Measurements from ENCODE around the gene LCN1. TPM values are rescaled to one million over a fixed set of nuclear protein-coding genes. Genes with fewer than 3 reads are reported as not detected.

Gene LCN1
- total RNA-seq, 5 donors from 2014 or later (not counting 1 experiment from before 2014, with no cell fraction given), result not detected

DNA sequence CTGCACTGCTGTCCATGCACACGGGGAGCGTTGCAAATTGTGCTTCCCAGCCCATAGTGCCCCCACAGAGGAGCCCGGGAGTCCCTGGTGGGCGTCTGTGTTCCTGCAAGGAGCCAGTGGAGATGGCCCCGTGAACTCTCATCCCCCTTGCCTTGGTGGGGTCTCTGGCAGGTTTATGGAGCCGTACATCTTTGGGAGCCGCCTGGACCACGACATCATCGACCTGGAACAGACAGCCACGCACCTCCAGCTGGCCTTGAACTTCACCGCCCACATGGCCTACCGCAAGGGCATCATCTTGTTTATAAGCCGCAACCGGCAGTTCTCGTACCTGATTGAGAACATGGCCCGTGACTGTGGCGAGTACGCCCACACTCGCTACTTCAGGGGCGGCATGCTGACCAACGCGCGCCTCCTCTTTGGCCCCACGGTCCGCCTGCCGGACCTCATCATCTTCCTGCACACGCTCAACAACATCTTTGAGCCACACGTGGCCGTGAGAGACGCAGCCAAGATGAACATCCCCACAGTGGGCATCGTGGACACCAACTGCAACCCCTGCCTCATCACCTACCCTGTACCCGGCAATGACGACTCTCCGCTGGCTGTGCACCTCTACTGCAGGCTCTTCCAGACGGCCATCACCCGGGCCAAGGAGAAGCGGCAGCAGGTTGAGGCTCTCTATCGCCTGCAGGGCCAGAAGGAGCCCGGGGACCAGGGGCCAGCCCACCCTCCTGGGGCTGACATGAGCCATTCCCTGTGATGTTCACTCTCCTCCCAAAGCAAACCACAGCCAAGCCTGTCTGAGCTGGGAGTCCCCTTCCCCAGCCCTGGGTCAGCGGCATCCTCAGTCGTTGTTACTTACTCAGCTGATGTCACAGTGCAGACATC lies 17.6 kb upstream of the LCN1 start:
- ATAC-seq (replicated peaks in 1 of 4) (no peak), DNase-seq (no peak)
- Mint-ChIP-seq H3K4me3 (peak overlapping the region; percentile 55 to 92 (median 86)), H3K4me1 (peaks cover 26 to 34% (median 30%) of the 10 kb centered on the region in 3 donors), H3K9me3 (peaks cover 0 to 5% (median 0%) of the 10 kb centered on the region in 3 donors), H3K27me3 (no peaks in the 10 kb centered on the region), H3K27ac (no peak overlapping the region), H3K36me3 (peaks cover 22% of the 10 kb centered on the region)
- ChIA-PET POLR2A (no interaction called here), CTCF (no interaction called here)
- H3K27me3 ChIP-seq (replicated peaks in 1 of 2; ENCODE audit: control insufficient read depth in 2 of 2, extremely low read depth in 1 of 2, insufficient read depth in 2 of 2, low read length in 1 of 2), result peaks cover 0 to 12% of the 10 kb centered on the region in 2 experiments
- peaks cover 15 to 34% of the 10 kb centered on the region in 2 donors for H3K36me3 ChIP-seq (ENCODE audit: control insufficient read depth in 2 of 2, extremely low read depth in 1 of 2, insufficient read depth in 1 of 2, low read length in 1 of 2)
- H3K4me3 ChIP-seq (ENCODE audit: control insufficient read depth in 1 of 2, extremely low read depth in 1 of 2, low read length in 1 of 2), result no peak overlapping the region
- no peak overlapping the region for H3K27ac ChIP-seq (ENCODE audit: low read length)
- H3K9me3 ChIP-seq, result no peaks in the 10 kb centered on the region
- peaks cover 5 to 39% of the 10 kb centered on the region in 2 experiments for H3K4me1 ChIP-seq (ENCODE audit: control insufficient read depth in 1 of 2, extremely low read depth in 1 of 2, insufficient read depth in 2 of 2, low read length in 2 of 2)
- 93% methylated on average over 35 of the region's 41 CpGs for WGBS (ENCODE audit: insufficient coverage)

DNA sequence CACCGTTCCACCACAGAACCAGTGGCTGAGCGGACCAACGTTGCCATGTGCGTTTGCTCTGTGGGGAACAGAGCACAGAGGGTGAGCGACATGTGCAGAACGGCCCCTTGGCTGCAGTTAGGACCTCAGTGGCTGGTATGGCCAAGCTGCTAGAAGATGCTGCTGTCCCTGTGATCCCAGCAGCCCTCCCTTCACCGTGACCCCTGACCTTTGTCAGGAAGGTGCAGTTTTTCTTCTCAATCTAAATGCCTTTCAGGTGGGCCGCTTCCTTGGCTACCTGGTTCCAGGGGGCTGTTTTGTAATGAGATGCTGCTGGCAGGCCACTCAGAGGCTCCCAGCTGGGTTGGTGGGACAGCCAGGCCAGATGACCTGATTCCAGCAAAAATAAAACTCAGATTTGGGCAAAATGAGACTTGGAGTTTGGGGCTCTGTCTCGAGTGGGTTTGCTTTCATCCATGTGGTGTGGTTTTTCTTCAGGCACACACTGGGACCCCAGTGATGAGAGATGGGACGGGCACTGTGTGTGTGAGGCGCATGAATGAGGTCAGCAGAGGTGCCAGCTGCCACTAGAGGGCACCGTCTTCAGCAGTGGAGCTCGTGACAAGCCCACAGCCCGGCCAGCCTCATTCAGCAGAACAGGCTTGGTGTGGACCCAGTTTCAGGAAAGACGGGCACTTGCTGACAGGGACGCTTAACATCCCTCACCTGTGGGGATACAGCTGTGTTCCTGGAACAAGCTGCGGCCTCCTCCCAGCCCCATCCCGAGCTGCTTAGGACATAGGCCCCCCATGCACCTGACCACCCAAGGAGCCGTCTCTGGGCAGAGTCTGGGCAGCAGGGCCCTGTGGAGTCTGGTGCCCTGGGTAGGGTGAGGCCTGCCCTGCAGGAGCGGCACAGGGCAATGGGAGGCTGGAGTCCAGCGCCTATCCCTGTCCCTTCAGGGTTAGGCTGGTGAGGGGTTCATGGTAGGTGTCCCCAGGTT lies 16.7 kb upstream of the LCN1 start:
- Mint-ChIP-seq H3K27me3 (peaks cover 0 to 3% of the 10 kb centered on the region in 2 donors), H3K27ac (no peak overlapping the region), H3K9me3 (peaks cover 6 to 14% (median 8%) of the 10 kb centered on the region in 3 donors), H3K4me1 (peaks cover 22 to 28% (median 25%) of the 10 kb centered on the region in 3 donors), H3K4me3 (no peak overlapping the region), H3K36me3 (peaks cover 28% of the 10 kb centered on the region)
- 70% methylated on average over 15 of the region's 21 CpGs for WGBS (ENCODE audit: insufficient coverage)
- ChIA-PET CTCF (interaction anchor here in 1 of 2 donors (0.5 kb wide), 1 partner anchor 1494 kb away, joined by 5 read pairs; no protein-coding TSS in a partner anchor), POLR2A (no interaction called here)
- H3K27me3 ChIP-seq (replicated peaks in 1 of 2; ENCODE audit: control insufficient read depth in 2 of 2, extremely low read depth in 1 of 2, insufficient read depth in 2 of 2, low read length in 1 of 2), result peaks cover 0 to 5% of the 10 kb centered on the region in 2 experiments
- H3K27ac ChIP-seq (ENCODE audit: low read length), result no peak overlapping the region
- H3K4me3 ChIP-seq (ENCODE audit: control insufficient read depth in 1 of 2, extremely low read depth in 1 of 2, low read length in 1 of 2), result no peak overlapping the region
- no peaks in the 10 kb centered on the region for H3K9me3 ChIP-seq
- peak in 28 of 35 experiments; percentile 12 to 69 (median 39) for DNase-seq
- peaks cover 15 to 34% of the 10 kb centered on the region in 2 donors for H3K36me3 ChIP-seq (ENCODE audit: control insufficient read depth in 2 of 2, extremely low read depth in 1 of 2, insufficient read depth in 1 of 2, low read length in 1 of 2)
- H3K4me1 ChIP-seq (ENCODE audit: control insufficient read depth in 1 of 2, extremely low read depth in 1 of 2, insufficient read depth in 2 of 2, low read length in 2 of 2), result peaks cover 5 to 33% of the 10 kb centered on the region in 2 experiments
- no peak for ATAC-seq (replicated peaks in 1 of 4)

DNA sequence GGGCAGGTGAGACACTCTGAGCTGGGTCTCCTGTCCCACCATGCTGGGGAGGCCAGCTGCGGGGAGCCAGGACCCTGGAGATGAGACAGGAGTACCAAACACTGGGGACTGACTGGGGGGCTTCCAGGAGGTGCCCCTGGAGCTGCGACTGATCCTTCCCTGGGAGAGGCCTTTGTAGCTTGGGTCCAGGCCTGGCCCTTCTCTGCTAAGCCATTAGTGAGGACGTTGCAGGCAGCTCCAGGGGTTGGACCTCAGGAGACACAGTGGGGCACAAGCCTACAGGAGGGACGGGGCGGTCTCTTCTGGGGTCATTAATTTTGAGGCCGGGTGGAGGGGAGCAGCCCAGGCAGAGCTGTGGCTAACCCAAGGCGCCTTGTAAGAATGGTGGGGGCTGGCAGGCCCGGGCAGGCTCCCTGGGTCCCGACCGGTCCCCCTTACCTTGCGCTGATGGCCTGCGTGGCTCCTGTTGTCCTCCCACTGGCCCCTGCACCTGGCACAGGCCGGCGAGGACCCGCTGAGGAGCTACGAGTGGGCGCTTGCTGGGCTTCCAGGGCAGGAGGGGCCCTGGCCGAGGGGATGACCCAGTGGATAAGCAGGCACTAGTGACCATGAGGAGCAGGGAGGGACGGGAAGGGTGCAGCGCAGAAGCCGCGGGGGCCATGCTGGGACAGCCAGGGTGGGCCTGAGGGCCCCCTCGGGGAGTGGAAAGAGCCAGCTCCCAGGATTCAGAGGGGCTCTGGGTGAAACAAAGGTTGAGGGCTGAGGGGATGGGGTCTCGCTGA lies 15.6 kb upstream of the LCN1 start:
- Mint-ChIP-seq H3K27ac (no peak overlapping the region), H3K4me3 (no peak overlapping the region), H3K27me3 (peaks cover 0 to 3% of the 10 kb centered on the region in 2 donors), H3K9me3 (peaks cover 6 to 16% (median 9%) of the 10 kb centered on the region in 3 donors), H3K36me3 (peaks cover 28% of the 10 kb centered on the region), H3K4me1 (peaks cover 20 to 27% (median 24%) of the 10 kb centered on the region in 3 donors)
- Histone ChIP-seq H3K4me3 (ENCODE audit: control insufficient read depth in 1 of 2, extremely low read depth in 1 of 2, low read length in 1 of 2) (no peak overlapping the region), H3K9me3 (no peaks in the 10 kb centered on the region), H3K36me3 (ENCODE audit: control insufficient read depth in 2 of 2, extremely low read depth in 1 of 2, insufficient read depth in 1 of 2, low read length in 1 of 2) (peaks cover 15 to 34% of the 10 kb centered on the region in 2 donors), H3K27ac (ENCODE audit: low read length) (no peak overlapping the region), H3K27me3 (replicated peaks in 1 of 2; ENCODE audit: control insufficient read depth in 2 of 2, extremely low read depth in 1 of 2, insufficient read depth in 2 of 2, low read length in 1 of 2) (peaks cover 0 to 4% of the 10 kb centered on the region in 2 experiments), H3K4me1 (ENCODE audit: control insufficient read depth in 1 of 2, extremely low read depth in 1 of 2, insufficient read depth in 2 of 2, low read length in 2 of 2) (peaks cover 5 to 25% of the 10 kb centered on the region in 2 experiments)
- ChIA-PET POLR2A (no interaction called here), CTCF (no interaction called here)
- ATAC-seq (replicated peaks in 1 of 4) (no peak), DNase-seq (no peak)
- 96% methylated on average over 22 of the region's 24 CpGs for WGBS (ENCODE audit: insufficient coverage)

DNA sequence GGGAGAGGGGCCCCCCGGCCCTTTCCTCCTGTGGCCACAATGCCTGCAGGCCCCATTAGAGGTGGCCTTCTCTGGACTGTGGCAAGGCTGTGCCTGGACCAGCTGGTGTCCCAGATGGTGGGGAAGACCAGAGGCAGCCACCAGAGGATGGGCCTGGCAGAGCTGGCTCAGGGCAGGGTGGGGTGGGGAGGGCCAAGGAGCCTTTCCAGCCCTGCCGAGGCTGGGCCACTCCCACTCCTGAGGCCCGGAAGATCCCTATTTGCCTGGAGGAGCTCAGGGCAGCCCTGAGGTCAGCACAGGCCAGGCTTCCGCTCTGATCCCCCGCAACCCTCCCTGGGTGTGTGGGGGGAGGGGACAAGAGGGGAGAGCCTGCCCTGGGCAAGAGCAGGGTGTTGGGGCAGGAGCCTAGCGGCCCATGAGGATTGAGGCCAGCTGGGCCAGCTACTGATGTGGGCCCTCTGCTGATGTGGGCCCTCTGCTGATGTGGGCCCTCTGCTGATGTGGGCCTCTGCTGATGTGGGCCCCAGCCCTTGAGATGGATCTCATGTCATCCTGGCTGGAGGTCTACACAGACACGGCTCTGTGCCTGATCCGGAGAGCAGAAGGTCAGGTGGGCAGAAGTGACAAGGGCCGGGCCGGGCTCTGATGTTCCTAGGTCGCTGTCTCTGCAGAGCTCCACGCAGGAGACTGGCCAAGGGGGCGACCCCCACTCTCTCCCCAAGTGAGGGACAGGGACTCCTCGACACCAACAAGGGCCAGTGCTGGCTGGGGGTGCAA lies 14.7 kb upstream of the LCN1 start:
- Histone ChIP-seq H3K4me3 (ENCODE audit: control insufficient read depth in 1 of 2, extremely low read depth in 1 of 2, low read length in 1 of 2) (no peak overlapping the region), H3K36me3 (ENCODE audit: control insufficient read depth in 2 of 2, extremely low read depth in 1 of 2, insufficient read depth in 1 of 2, low read length in 1 of 2) (peaks cover 15 to 34% of the 10 kb centered on the region in 2 donors), H3K4me1 (ENCODE audit: control insufficient read depth in 1 of 2, extremely low read depth in 1 of 2, insufficient read depth in 2 of 2, low read length in 2 of 2) (peaks cover 3 to 21% of the 10 kb centered on the region in 2 experiments), H3K27me3 (replicated peaks in 1 of 2; ENCODE audit: control insufficient read depth in 2 of 2, extremely low read depth in 1 of 2, insufficient read depth in 2 of 2, low read length in 1 of 2) (peaks cover 0 to 4% of the 10 kb centered on the region in 2 experiments), H3K9me3 (no peaks in the 10 kb centered on the region), H3K27ac (ENCODE audit: low read length) (no peak overlapping the region)
- Mint-ChIP-seq H3K4me3 (no peak overlapping the region), H3K27ac (no peak overlapping the region), H3K4me1 (peaks cover 19 to 26% (median 22%) of the 10 kb centered on the region in 3 donors), H3K27me3 (peaks cover 0 to 3% of the 10 kb centered on the region in 2 donors), H3K9me3 (peaks cover 6 to 16% (median 9%) of the 10 kb centered on the region in 3 donors), H3K36me3 (peaks cover 28% of the 10 kb centered on the region)
- ATAC-seq (replicated peaks in 1 of 4) (no peak), DNase-seq (no peak)
- 83% methylated on average over 11 of the region's 14 CpGs for WGBS (ENCODE audit: insufficient coverage)
- ChIA-PET POLR2A (no interaction called here), CTCF (no interaction called here)

DNA sequence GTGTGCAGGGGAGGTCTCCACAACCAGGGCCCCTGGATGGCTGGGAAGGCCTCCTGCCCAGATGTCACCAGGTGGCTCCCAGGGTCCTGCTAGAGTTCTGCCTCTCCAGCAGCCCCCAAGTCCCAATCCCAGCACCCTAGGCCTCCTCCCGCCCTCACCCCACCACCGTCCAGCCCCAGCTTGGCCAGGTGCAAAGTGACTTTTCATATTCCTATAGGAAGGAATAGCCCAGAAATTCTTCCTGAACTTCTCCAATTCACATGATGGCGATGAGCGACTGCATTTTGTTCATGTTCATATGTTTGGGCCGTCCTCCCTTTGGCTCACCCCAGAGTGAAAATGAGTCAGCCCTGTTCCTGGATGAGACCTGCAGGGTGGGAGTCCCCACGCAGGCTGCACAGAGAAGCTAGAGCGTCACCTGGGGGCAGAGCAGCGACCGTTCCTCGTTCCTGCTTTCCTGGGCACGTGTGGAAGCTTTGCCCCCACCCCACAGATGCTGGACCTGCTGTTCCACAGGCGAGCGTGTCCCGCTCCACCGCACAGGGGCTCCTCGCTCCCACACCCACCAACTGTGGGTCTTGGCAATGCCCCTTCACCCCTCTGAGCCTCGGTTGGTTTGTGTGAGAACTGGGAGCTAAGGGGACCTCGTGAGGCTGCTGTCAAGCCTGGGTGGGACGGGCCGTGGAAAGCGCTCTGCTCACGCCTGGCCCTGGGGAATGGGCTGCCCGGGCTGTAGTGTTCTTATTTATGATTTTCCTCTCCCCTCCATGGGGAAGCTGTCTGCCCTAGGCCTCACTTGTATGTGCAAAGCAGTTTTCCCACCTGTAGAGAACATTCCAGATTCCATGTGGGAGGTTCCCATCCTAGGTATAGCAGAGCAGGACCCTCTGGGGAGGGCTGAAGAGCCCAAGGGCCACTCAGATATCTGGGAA lies 13.9 kb upstream of the LCN1 start:
- no peak overlapping the region for H3K27ac Mint-ChIP-seq
- WGBS (ENCODE audit: insufficient coverage), result 90% methylated on average over 11 of the region's 23 CpGs
- POLR2A ChIA-PET, result no interaction called here

More for the DNA sequence above, 13.9 kb upstream of the LCN1 start:
- ATAC-seq (replicated peaks in 1 of 4), result no peak
- no peak overlapping the region for H3K4me3 Mint-ChIP-seq
- peaks cover 28% of the 10 kb centered on the region for H3K36me3 Mint-ChIP-seq
- peaks cover 0 to 12% of the 10 kb centered on the region in 2 experiments for H3K4me1 ChIP-seq (ENCODE audit: control insufficient read depth in 1 of 2, extremely low read depth in 1 of 2, insufficient read depth in 2 of 2, low read length in 2 of 2)
- H3K27me3 ChIP-seq (replicated peaks in 1 of 2; ENCODE audit: control insufficient read depth in 2 of 2, extremely low read depth in 1 of 2, insufficient read depth in 2 of 2, low read length in 1 of 2), result peaks cover 0 to 4% of the 10 kb centered on the region in 2 experiments
- H3K9me3 ChIP-seq, result no peaks in the 10 kb centered on the region
- H3K27me3 Mint-ChIP-seq, result peaks cover 0 to 3% of the 10 kb centered on the region in 2 donors
- CTCF ChIA-PET, result no interaction called here
- peaks cover 10 to 17% (median 13%) of the 10 kb centered on the region in 3 donors for H3K4me1 Mint-ChIP-seq
- no peak overlapping the region for H3K4me3 ChIP-seq (ENCODE audit: control insufficient read depth in 1 of 2, extremely low read depth in 1 of 2, low read length in 1 of 2)
- peaks cover 6 to 16% (median 9%) of the 10 kb centered on the region in 3 donors for H3K9me3 Mint-ChIP-seq
- H3K27ac ChIP-seq (ENCODE audit: low read length), result no peak overlapping the region
- H3K36me3 ChIP-seq (ENCODE audit: control insufficient read depth in 2 of 2, extremely low read depth in 1 of 2, insufficient read depth in 1 of 2, low read length in 1 of 2), result peaks cover 15 to 26% of the 10 kb centered on the region in 2 donors
- no peak for DNase-seq
